OCI-LY3 (cell line): ENCODE results near the gene ZMYND11.
"Not testable (repeated sequence)": the region's sequence is repeated elsewhere in the genome, so short reads cannot be mapped to it uniquely, and the experiment has no call there.

Source experiments
- H2AFZ ChIP-seq: fragments of 200-600, 300-600 bp; shearing (Covaris generic); 2 replicates; pipeline ENCODE4 v1.6.0; 2014; ENCODE audit warnings: antibody characterized with exemption, low read depth, low read length
- H3K27ac ChIP-seq: fragments of 200-600, 300-600 bp; sonication (generic); 2 replicates; pipeline ENCODE4 v1.5.1; 2014; ENCODE audit warnings: mild to moderate bottlenecking, low read length, moderate library complexity, mixed read lengths
- H3K27me3 ChIP-seq: fragments of 200-600, 300-600 bp; sonication (generic); 2 replicates; pipeline ENCODE4 v1.6.1; 2014; ENCODE audit warnings: low read depth, low read length, mixed read lengths
- H3K36me3 ChIP-seq: fragments of 200-600, 300-600 bp; sonication (generic); replicated peaks from 2 replicates; pipeline ENCODE3; 2014; ENCODE audit warnings: low read depth, low read length, mixed read lengths
- H3K4me1 ChIP-seq: fragments of 300-600, 200-600 bp; sonication (generic); 2 replicates; pipeline ENCODE4 v1.6.1; 2014; ENCODE audit warnings: low read length, mixed read lengths
- H3K4me2 ChIP-seq: fragments of 200-600, 300-600 bp; sonication (generic); 2 replicates; pipeline ENCODE4 v1.6.1; 2014; ENCODE audit warnings: low read length, mixed read lengths
- H3K4me3 ChIP-seq: fragments of 300-600, 200-600 bp; sonication (generic); 2 replicates; pipeline ENCODE4 v1.5.1; 2014; ENCODE audit warnings: antibody characterized with exemption, mild to moderate bottlenecking, low read length, moderate library complexity
- H3K79me2 ChIP-seq: fragments of 300-600, 200-600 bp; shearing (Covaris generic); 2 replicates; pipeline ENCODE4 v1.6.1; 2014; ENCODE audit warnings: mild to moderate bottlenecking, low read length, mixed read lengths
- H3K9ac ChIP-seq: fragments of 300-600, 200-600 bp; shearing (Covaris generic); 2 replicates; pipeline ENCODE4 v1.6.0; 2014; ENCODE audit warnings: mild to moderate bottlenecking, low read length, moderate library complexity
- H3K9me3 ChIP-seq: fragments of 200-600, 300-600 bp; shearing (Covaris generic); 2 replicates; pipeline ENCODE4 v1.6.1; 2014; ENCODE audit warnings: low read length, mixed read lengths; ENCODE audit not compliant: insufficient read depth
- H4K20me1 ChIP-seq: fragments of 200-600, 300-600 bp; sonication (generic); 2 replicates; pipeline ENCODE4 v1.6.1; 2016; ENCODE audit warnings: low read length, mixed read lengths; ENCODE audit not compliant: insufficient read depth
- EZH2phosphoT487 ChIP-seq: fragments of 200-600 bp; shearing (Covaris generic); IDR thresholded peaks from 2 replicates; pipeline ENCODE4 v1.6.1; 2018; ENCODE audit warnings: antibody characterized with exemption, mixed run types, low read depth
- TF ChIP-seq, protein P1 (sequence below): fragments of 200-600, 300-600 bp; sonication (generic); IDR thresholded peaks from 2 replicates; pipeline ENCODE4 v1.5.1; 2014; ENCODE audit warnings: antibody characterized with exemption, low read length, low read depth

ZMYND11 gene

DNA sequence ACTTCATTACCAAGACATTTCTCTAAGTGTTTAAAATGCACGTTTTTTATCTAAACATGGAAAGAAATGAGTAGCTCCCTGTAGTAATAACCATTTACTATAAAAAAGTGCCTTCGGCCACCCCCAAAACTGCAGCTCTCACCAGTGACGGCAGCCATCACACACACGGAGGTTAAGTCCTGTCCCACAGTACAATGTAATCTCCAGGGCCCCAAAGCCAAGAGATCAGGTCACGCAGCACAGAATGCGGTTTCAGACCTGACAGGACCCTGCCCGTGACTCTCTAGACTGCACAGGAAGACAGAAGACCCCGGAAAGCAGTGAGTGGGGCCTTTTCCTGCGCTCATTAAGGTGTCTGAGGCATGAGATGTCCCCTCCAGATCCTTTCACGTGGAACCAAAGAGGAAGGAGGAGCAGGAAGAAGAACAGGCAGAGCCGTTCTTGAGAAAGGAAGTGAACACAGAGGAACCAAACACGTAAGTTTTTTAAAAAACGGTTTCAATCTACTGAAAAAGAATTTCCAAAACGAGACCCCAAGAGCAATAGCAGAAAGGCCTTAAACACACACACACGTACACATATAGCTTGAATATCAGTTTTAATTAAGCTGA is 125.7 kb downstream of the ZMYND11 start:
- Histone ChIP-seq H4K20me1 (no peaks in the 10 kb centered on the region), H3K4me3 (no peak overlapping the region), H3K9me3 (no peaks in the 10 kb centered on the region), H3K9ac (no peak overlapping the region), H3K4me1 (no peaks in the 10 kb centered on the region), H3K36me3 (no peaks in the 10 kb centered on the region), H3K27me3 (no peaks in the 10 kb centered on the region), H3K79me2 (no peaks in the 10 kb centered on the region), H3K4me2 (peak overlapping the region; percentile 32; the same call in 1 of the 2 replicates), H3K27ac (no peak overlapping the region), H2AFZ (peak overlapping the region; percentile 0; the same call in 1 of the 2 replicates)
- TF ChIP-seq EZH2phosphoT487: no peak
- TF ChIP-seq, protein P1, sequence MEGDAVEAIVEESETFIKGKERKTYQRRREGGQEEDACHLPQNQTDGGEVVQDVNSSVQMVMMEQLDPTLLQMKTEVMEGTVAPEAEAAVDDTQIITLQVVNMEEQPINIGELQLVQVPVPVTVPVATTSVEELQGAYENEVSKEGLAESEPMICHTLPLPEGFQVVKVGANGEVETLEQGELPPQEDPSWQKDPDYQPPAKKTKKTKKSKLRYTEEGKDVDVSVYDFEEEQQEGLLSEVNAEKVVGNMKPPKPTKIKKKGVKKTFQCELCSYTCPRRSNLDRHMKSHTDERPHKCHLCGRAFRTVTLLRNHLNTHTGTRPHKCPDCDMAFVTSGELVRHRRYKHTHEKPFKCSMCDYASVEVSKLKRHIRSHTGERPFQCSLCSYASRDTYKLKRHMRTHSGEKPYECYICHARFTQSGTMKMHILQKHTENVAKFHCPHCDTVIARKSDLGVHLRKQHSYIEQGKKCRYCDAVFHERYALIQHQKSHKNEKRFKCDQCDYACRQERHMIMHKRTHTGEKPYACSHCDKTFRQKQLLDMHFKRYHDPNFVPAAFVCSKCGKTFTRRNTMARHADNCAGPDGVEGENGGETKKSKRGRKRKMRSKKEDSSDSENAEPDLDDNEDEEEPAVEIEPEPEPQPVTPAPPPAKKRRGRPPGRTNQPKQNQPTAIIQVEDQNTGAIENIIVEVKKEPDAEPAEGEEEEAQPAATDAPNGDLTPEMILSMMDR: no peak

DNA sequence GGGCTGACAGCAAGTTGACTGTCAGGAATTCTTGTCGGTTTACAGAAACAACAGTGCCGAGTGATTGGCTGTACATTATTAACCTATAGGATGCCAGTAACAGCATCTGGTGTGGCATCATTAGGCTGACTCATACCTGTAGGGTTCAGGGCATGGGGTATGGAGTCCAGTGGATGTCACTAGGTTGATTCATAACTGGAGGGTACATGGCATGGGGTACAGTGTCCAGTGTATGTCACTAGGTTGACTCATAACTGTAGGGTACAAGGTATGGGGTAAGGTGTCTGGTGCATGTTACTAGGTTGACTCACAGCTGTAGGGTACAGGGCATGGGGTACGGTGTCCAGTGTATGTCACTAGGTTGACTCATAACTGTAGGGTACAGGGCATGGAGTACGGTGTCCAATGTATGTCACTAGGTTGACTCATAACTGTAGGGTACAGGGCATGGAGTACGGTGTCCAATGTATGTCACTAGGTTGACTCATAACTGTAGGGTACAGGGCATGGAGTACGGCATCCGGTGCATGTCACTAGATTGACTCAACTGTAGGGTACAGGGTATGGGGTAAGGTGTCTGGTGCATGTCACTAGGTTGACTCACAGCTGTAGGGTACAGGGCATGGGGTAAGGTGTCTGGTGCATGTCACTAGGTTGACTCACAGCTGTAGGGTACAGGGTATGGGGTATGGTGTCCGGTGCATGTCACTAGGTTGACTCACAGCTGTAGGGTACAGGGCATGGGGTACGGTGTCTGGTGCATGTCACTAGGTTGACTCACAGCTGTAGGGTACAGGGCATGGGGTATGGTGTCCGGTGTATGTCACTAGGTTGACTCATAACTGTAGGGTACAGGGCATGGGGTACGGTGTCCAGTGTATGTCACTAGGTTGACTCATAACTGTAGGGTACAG is 129.2 kb downstream of the ZMYND11 start:
- H3K9ac ChIP-seq, H3K9me3 ChIP-seq, H3K4me1 ChIP-seq, H4K20me1 ChIP-seq, H2AFZ ChIP-seq, H3K79me2 ChIP-seq, H3K4me3 ChIP-seq, H3K36me3 ChIP-seq, H3K4me2 ChIP-seq, H3K27ac ChIP-seq, H3K27me3 ChIP-seq: not testable (repeated sequence)

DNA sequence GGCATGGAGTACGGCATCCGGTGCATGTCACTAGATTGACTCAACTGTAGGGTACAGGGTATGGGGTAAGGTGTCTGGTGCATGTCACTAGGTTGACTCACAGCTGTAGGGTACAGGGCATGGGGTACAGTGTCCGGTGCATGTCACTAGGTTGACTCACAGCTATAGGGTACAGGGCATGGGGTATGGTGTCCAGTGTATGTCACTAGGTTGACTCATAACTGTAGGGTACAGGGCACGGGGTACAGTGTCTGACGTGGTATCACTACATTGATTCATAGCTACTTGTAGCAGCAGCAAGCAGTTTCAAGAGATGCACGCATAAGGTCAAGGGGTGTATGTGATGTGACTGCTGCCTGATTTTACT is 129.8 kb downstream of the ZMYND11 start:
- not testable (repeated sequence) for H3K4me3 ChIP-seq, H3K9me3 ChIP-seq, H3K4me1 ChIP-seq, H3K79me2 ChIP-seq, H3K27me3 ChIP-seq, H4K20me1 ChIP-seq, H3K9ac ChIP-seq, H3K27ac ChIP-seq, H3K36me3 ChIP-seq, H3K4me2 ChIP-seq, H2AFZ ChIP-seq

DNA sequence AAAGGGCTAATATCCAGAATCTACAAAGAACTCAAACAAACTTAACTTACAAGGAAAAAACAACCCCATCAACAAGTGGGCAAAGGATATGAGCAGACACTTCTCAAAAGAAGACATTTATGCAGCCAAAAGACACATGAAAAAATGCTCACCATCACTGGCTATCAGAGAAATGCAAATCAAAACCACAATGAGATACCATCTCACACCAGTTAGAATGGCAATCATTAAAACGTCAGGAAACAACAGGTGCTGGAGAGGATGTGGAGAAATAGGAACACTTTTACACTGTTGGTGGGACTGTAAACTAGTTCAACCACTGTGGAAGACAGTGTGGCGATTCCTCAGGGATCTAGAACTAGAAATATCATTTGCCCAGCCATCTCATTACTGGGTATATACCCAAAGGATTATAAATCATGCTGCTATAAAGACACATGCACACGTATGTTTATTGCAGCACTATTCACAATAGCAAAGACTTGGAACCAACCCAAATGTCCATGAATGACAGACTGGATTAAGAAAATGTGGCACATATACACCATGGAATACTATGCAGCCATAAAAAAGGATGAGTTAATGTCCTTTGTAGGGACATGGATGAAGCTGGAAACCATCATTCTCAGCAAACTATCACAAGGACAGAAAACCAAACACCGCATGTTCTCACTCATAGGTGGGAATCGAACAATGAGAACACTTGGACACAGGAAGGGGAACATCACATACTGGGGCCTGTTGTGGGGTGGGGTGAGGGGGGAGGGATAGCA is 130.7 kb downstream of the ZMYND11 start:
- not testable (repeated sequence) for H3K9me3 ChIP-seq, H4K20me1 ChIP-seq, H3K9ac ChIP-seq, H3K4me2 ChIP-seq, H3K27me3 ChIP-seq, H2AFZ ChIP-seq, H3K79me2 ChIP-seq, H3K36me3 ChIP-seq, H3K4me3 ChIP-seq, H3K4me1 ChIP-seq, H3K27ac ChIP-seq

DNA sequence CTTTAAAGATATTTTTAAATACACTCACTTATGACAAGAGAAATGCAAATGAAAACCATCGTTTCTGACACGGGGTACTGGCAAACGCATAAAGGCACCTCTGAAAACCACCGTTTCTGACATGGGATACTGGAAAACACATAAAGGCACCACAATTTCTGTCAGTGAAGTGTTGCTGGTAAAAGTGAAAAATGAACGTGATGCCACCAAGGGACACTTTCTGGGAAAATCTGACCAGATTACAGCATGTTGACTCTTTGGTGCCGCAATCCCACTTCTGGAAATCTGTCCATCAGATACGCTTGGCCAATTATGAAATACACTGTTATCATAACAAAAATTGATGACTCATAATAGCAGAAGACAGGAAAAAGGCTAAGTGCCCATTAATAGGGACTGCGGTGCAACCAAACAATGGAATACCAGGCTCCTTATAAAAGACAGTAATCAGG is 131.7 kb downstream of the ZMYND11 start:
- no peaks in the 10 kb centered on the region for H4K20me1 ChIP-seq
- no peak overlapping the region for H3K4me2 ChIP-seq
- H3K9me3 ChIP-seq: no peaks in the 10 kb centered on the region
- H3K27me3 ChIP-seq: no peaks in the 10 kb centered on the region
- H3K4me3 ChIP-seq: no peak overlapping the region
- TF ChIP-seq EZH2phosphoT487: no peak
- TF ChIP-seq, protein P1: no peak
- H3K27ac ChIP-seq: no peak overlapping the region
- no peaks in the 10 kb centered on the region for H3K79me2 ChIP-seq
- H3K4me1 ChIP-seq: no peaks in the 10 kb centered on the region
- no peaks in the 10 kb centered on the region for H3K36me3 ChIP-seq
- H3K9ac ChIP-seq: no peak overlapping the region
- H2AFZ ChIP-seq: no peak overlapping the region
